ENCODE data around the gene FHIT.

GRCh38 chr3:59882746-59883145 lies 1368.5 kb downstream of the FHIT start:
- TF ChIP-seq POLR2AphosphoS5 (IDR thresholded peaks at IDR 0.05) (no peak), CTCF (IDR thresholded peaks at IDR 0.05) (no peak)

All from esophagus muscularis mucosa (tissue), 3 donors.